Midbrain (tissue), 1 donor: ENCODE results near the gene CNNM4.

Source experiments
- DNase-seq: peaks from one replicate; lab custom pipeline; 2025; lab: John Stamatoyannopoulos, UW

The CNNM4 gene

DNA sequence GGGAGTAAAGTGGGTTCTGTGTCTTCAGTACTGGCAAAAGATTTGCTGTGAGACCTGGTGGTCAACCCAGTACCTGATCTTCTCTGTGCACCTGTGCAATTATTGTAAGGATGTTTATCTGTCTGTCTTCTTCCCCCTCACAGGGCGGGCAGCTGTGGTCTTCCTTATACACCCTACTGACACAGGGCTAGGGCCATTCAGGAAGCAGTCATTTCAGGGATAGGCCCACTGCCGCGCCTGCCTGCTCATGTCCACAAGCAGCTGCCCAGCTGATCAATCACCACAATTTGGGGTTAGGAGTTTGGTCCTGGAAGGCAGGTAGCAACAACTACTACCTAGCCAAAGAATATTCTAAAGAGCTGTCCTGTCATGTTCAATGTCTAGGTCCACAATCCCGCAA lies 1.2 kb upstream of the CNNM4 start:
- DNase-seq: no peak

DNA sequence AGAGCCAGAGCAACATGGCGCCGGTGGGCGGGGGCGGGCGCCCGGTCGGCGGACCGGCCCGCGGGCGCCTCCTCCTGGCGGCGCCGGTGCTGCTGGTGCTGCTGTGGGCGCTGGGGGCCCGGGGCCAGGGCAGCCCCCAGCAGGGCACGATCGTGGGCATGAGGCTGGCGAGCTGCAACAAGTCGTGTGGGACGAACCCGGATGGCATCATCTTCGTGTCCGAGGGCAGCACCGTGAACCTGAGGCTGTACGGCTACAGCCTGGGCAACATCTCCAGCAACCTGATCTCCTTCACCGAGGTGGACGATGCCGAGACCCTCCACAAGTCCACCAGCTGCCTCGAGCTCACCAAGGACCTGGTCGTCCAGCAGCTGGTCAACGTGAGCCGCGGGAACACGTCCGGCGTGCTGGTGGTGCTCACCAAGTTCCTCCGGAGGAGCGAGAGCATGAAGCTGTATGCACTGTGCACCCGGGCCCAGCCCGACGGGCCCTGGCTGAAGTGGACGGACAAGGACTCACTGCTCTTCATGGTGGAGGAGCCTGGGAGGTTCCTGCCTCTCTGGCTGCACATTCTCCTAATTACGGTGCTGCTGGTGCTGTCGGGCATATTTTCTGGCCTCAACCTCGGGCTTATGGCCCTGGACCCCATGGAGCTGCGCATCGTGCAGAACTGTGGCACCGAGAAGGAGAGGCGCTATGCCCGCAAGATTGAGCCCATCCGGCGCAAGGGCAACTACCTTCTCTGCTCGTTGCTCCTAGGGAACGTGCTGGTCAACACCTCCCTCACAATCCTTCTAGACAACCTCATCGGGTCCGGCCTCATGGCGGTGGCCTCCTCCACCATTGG lies 507 bp downstream of the CNNM4 start:
- DNase-seq: no peak

- DNase-seq: peak; percentile 3
Observed at GRCh38 chr2:96762529-96763311, 2.0 kb downstream of the CNNM4 start.

- no peak for DNase-seq
Observed at GRCh38 chr2:96763511-96764252, 3.0 kb downstream of the CNNM4 start.

- peak; percentile 1 for DNase-seq
Observed at GRCh38 chr2:96764253-96764637, 3.5 kb downstream of the CNNM4 start.

GRCh38 chr2:96767135-96767871 lies 6.6 kb downstream of the CNNM4 start:
- no peak for DNase-seq

- no peak for DNase-seq
Observed at GRCh38 chr2:96768083-96768561, 7.4 kb downstream of the CNNM4 start.

- DNase-seq: peak; percentile 51
Observed at GRCh38 chr2:96769814-96770213, 9.1 kb downstream of the CNNM4 start.

GRCh38 chr2:96770442-96771202 lies 9.9 kb downstream of the CNNM4 start:
- no peak for DNase-seq

GRCh38 chr2:96771796-96772618 lies 11.3 kb downstream of the CNNM4 start:
- DNase-seq: no peak

- no peak for DNase-seq
Observed at GRCh38 chr2:96772903-96773671, 12.4 kb downstream of the CNNM4 start.

GRCh38 chr2:96773922-96774321 lies 13.2 kb downstream of the CNNM4 start:
- DNase-seq: no peak

GRCh38 chr2:96775160-96775559 lies 14.5 kb downstream of the CNNM4 start:
- no peak for DNase-seq

GRCh38 chr2:96783388-96783787 lies 22.7 kb downstream of the CNNM4 start:
- DNase-seq: no peak

DNA sequence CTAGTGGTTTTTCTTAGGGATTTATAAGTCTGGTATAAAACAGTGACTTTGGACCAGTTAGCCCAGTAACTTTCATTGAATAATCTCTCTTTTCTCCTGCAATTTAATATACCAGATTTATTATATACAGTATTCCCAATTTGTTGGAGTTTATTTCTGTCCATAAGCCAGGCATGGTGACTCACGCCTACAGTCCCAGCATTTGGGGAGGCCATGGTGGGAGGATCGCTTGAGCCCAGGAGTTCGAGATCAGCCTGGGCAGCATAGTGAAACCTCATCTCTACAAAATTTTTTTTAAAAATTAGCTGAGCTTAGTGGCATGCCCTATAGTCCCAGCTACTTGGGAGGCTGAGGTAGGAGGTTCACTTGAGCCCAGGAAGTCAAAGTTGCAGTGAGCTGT lies 26.7 kb downstream of the CNNM4 start:
- DNase-seq: no peak

DNA sequence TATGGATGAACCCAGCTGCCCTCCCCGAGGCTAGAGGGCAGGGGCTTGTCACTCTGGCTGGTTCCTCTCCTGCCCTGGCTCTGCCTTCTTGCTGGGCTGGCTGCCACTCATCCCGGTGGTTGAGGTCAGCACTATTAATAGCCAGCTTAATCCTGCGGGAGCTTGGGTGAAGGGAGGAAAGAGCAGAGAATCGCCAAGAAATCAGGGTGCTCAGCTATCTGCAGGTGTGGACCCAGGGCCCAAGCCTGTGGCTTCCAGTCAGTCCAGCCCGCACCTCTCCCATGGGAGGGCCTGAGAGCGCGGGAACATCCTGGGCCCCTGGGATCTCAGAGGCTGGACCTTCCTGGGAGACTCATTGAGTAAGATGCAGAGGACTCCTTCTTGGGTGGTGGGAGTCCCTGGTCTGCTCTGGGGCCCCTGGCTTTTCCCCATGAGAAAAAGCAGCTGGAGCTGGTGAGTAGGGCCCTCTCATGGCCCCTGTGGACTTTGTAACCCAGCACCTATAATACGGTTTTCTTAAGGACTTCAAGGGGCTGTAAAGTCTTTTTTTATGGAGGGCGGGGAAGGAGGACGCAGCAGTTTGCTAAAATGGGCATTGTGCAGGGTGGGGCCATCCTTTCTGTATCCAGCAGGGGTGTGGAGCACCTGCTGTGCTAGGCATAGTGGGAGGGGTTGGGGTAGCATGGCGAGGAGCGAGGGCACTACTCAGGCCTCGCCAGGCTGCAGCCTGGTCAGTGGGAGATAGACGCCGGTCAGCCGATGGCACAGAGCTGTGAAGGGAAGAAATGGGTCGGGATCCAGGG lies 27.9 kb downstream of the CNNM4 start:
- peak; percentile 41 for DNase-seq

DNA sequence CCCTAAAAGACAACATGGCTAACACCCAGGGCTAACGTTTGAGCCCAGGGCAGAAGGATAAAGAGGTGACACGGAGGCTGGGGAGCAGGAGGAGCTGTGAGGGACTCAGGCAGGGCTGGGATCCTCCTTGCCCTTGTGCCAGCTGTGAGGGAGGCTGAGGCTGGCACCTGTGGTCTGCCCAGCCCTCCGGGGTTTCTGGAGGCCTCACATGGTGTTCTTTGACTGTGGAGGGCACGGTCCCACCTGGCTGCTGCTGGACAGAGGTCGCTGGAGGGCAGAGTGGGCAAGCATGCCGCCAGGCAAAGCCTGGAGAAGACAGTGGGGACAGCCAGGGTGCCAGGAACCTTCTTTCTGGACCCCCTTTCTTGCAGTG lies 28.5 kb downstream of the CNNM4 start:
- DNase-seq: no peak
